Fibroblast of skin of right biceps (primary cell): Measurements from ENCODE around the gene PANK4.
"Not testable (repeated sequence)": the region's sequence is repeated elsewhere in the genome, so short reads cannot be mapped to it uniquely, and the experiment has no call there.

Source experiments
- DNase-seq: peaks from one replicate; pipeline ENCODE4 v3.0.0-alpha.2; 2013

PANK4 gene

GRCh38 chr1:2558420-2558819 is 32.0 kb upstream of the PANK4 start:
- no peak for DNase-seq

GRCh38 chr1:2557482-2558400 is 31.3 kb upstream of the PANK4 start:
- DNase-seq: no peak

GRCh38 chr1:2556678-2557481 is 30.5 kb upstream of the PANK4 start:
- DNase-seq: no peak

GRCh38 chr1:2556277-2556677 is 29.9 kb upstream of the PANK4 start, which contains the start of gene TNFRSF14:
Gene TNFRSF14, plus strand, starts transcription at chr1:2556371. Its CDS starts 294 bp downstream, at chr1:2556665.
- peak; percentile 29 for DNase-seq

- no peak for DNase-seq
These were observed 29.4 kb upstream of the PANK4 start for GRCh38 chr1:2555634-2556276.

GRCh38 chr1:2554621-2555387 is 28.4 kb upstream of the PANK4 start:
- DNase-seq: no peak

GRCh38 chr1:2553871-2554620 is 27.6 kb upstream of the PANK4 start:
- DNase-seq: no peak

GRCh38 chr1:2553076-2553475 is 26.7 kb upstream of the PANK4 start:
- not testable (repeated sequence) for DNase-seq

GRCh38 chr1:2552189-2552588 is 25.8 kb upstream of the PANK4 start:
- DNase-seq: no peak

- not testable (repeated sequence) for DNase-seq
These were observed 25.1 kb upstream of the PANK4 start for GRCh38 chr1:2551544-2551943.

GRCh38 chr1:2550309-2550861 is 24.0 kb upstream of the PANK4 start:
- not testable (repeated sequence) for DNase-seq

- DNase-seq: not testable (repeated sequence)
These were observed 23.1 kb upstream of the PANK4 start for GRCh38 chr1:2549367-2550029.

- peak; percentile 54 for DNase-seq
These were observed 21.7 kb upstream of the PANK4 start for GRCh38 chr1:2548068-2548589.

- no peak for DNase-seq
These were observed 21.0 kb upstream of the PANK4 start for GRCh38 chr1:2547210-2548067.

GRCh38 chr1:2546515-2547209 is 20.3 kb upstream of the PANK4 start:
- DNase-seq: peak; percentile 59

GRCh38 chr1:2545754-2546514 is 19.5 kb upstream of the PANK4 start:
- peak; percentile 73 for DNase-seq

- DNase-seq: no peak
These were observed 18.7 kb upstream of the PANK4 start for GRCh38 chr1:2544875-2545640.
